KOPT-K1 (cell line): ENCODE data around the gene NRF1.
"Not testable (repeated sequence)": the region's sequence is repeated elsewhere in the genome, so short reads cannot be mapped to it uniquely, and the experiment has no call there.

Experiments
- H3K27ac ChIP-seq: fragments of 200-600 bp; sonication (generic); 2 replicates; pipeline ENCODE4 v1.5.1; 2016; ENCODE audit warnings: antibody characterized with exemption, mild to moderate bottlenecking, low read depth, low read length; ENCODE audit not compliant: poor library complexity, severe bottlenecking
- H3K36me3 ChIP-seq: fragments of 200-600 bp; sonication (generic); 2 replicates; pipeline ENCODE4 v1.5.1; 2017; ENCODE audit warnings: antibody characterized with exemption, mild to moderate bottlenecking, low read length, moderate library complexity; ENCODE audit not compliant: insufficient read depth
- H3K9me3 ChIP-seq: fragments of 200-600 bp; sonication (generic); 2 replicates; pipeline ENCODE4 v1.5.1; 2017; ENCODE audit warnings: antibody characterized with exemption, low read length, mild to moderate bottlenecking; ENCODE audit not compliant: insufficient read depth, poor library complexity, severe bottlenecking

Gene NRF1

DNA sequence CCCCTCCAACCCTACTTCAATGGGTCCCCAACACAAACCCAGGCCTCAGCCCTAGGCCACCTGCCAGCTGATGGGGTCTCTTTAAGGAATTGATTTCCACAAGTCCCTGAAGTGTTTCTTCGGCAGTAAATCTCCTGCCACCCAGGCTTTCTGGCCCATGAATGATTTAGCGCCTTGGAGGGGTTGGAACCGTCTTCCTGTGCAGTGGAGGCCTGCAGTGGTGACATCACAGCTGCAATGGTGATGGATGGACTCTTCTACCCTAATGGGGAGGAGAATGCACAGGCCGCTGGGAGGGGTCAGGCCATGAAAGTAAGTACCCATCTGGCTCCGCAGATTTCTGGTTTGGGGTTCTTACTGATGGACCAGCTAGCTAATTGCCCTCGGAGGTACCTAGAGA lies 177.5 kb downstream of the NRF1 start:
- no peak overlapping the region for H3K27ac ChIP-seq

DNA sequence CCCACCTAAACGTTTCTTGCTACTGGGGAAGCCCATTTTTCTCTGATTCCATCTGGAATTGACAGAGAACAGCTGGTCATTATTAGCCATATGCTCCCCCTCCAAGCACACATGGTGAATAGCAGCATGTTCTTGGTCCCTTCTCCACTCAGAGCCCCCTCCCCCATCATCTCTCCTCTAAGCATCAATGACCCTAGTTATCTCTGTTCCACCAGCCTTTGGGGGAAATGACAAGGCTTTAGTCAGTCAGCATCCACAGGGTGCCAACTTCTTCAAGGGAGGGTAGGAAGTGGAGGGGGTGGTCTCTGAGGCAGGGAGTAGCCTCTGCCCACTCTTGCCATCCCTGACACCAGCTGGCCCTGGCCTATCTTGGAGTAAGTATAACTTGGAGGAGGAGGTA lies 178.1 kb downstream of the NRF1 start:
- H3K36me3 ChIP-seq: no peaks in the 10 kb centered on the region
- H3K9me3 ChIP-seq: no peaks in the 10 kb centered on the region
- H3K27ac ChIP-seq: no peak overlapping the region

More for the DNA sequence above, 177.5 kb downstream of the NRF1 start:
- Histone ChIP-seq H3K9me3 (no peaks in the 10 kb centered on the region), H3K36me3 (no peaks in the 10 kb centered on the region)

DNA sequence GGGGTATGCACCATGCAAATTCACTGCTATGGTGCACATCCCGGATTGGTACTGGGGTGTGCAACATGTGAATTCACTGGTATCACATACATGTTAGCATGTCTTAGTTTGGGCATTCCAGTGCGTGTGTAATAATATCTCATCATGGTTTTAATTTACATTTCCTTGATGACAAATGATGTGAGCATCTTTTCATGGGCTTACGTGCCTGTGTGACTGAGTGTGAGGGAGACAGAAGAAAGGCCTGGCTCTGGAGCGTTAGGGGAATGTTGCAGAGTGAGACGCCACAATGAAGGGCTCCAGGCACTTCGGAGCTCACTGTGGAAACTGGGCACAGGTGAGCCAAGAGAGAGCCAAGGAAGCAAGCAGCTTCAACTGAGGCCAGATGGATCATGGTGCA lies 178.6 kb downstream of the NRF1 start:
- Histone ChIP-seq H3K9me3 (no peaks in the 10 kb centered on the region), H3K27ac (no peak overlapping the region), H3K36me3 (no peaks in the 10 kb centered on the region)

DNA sequence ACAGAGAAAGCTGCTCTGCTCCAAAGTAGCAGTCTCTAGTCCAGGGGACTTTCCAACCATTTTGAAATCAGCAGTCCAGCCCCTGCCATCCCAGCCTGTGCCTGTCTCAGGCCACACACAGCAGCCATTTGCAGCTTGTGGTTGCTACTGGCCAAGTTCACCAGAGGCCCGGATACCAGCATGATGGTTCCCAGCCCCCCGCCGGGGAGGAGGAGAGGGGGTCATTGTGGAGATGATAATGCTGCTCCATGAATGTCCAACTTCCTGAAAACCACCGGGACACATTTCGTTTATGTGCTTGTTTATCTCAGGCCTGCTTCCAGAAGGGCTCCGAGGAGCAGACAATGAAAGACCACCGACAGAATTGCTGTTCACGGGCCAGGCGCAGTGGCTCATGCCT lies 181.2 kb downstream of the NRF1 start:
- Histone ChIP-seq H3K36me3 (no peaks in the 10 kb centered on the region), H3K9me3 (no peaks in the 10 kb centered on the region), H3K27ac (no peak overlapping the region)

DNA sequence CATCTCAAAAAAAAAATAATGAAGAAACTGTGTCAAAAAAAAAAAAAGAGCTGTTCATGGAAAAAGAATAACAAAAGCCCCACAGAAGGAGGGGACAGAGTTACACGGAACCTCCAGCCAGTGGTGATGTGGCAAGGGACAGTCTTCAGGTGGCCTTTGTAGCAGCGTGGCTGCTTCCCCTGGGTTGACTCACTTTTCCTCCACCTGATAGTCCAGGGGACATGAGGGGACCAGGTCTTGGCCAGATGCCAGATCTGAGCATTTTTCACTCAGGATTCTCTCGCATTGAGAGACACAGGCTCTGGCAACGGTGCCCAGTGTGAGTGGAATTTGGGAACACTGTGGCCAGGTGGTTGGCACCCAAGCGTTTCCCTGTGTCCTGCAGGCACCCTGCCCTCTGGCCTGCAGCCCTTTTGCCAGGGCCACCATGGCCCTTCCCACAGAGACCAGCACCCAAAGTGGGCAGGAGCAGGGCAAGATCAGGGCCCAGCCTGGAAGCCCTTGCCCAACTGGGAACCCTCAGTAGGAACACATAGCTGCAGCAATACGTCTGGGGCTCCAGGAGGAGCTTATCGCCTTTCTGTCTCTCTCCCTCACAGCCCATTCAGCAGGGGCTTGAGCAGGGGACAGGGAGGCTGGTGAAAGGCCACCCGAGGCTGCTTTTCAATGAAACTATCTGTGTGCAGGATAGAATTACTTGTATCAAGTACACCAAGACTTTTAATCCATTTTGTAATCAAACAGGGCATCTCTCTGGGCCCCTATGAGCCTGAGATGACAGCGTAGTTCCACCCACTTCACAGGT lies 182.2 kb downstream of the NRF1 start:
- no peaks in the 10 kb centered on the region for H3K9me3 ChIP-seq
- H3K27ac ChIP-seq: no peak overlapping the region
- H3K36me3 ChIP-seq: no peaks in the 10 kb centered on the region

DNA sequence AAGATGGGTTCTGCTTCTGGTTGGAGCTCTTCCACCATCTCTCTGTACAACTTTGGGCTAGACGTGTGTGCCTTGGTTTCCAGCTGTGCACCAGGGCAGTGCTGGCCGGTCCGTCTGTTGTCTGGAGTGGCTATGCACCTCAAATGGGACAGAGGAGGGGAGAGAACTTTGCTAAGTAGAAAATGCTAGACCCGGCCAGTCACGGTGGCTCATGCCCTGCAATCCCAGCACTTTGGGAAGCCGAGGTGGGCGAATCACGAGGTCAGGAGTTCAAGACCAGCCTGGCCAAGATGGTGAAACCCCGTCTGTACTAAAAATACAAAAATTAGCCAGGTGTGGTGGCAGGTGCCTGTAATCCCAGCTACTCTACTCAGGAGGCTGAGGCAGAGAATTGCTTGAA lies 182.9 kb downstream of the NRF1 start:
- H3K27ac ChIP-seq, H3K9me3 ChIP-seq, H3K36me3 ChIP-seq: not testable (repeated sequence)

DNA sequence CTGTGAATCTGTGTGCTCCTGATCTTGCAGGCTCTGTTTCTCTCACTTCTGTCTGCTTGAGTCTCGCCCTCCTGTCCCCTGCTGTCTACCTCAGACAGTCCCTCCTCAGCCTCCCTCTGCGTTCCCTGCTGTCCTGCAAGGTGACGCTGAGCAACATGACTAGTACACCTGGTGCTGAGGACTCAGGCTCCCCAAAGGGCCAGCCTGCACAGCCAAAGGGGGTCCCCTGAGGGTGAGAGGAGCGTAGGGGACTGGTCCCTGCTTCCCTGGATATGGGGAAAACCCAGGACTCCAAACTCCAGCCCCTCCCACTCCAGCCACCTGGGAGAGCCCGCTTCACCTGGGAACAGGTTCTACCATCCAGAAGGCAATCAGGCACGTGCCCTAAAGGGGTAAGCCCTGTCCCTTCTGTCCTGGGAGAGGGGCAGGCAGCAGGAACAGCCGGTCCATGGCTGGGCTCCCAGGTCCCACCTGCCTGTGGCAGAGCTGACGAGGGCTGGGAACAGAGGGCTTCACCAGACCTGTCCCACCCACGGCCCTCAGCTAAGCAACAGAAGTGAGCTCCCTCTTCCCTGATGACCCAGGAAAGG lies 184.8 kb downstream of the NRF1 start:
- no peak overlapping the region for H3K27ac ChIP-seq
- no peaks in the 10 kb centered on the region for H3K9me3 ChIP-seq
- no peaks in the 10 kb centered on the region for H3K36me3 ChIP-seq

DNA sequence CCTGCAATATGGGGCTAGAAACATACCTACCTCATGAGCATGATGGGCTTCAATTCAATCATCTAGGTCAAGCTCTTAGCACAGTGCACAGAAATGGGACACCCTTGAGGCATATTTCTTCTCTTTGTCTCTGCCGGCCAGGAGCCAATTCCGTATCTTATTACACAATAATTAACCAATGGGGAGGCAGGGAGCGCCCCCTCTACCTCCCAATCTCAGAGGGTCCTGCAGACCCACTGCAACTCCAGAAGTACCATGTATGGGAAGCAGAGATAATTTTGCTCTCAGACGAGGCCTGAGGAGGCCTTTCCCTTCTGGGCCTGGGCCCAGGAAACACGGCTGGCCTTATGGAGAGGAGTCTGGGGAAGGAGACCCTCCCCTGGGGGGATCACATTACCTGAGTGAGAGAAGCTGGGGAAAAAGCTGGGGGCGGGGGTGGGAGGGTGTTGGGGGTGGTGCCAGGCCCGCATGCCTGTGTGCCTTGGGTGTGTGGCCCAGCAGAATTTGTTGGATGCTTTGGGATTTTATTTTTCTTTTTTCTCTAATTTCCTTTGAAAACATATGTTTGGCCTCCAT lies 185.8 kb downstream of the NRF1 start:
- H3K27ac ChIP-seq: no peak overlapping the region
- H3K9me3 ChIP-seq: no peaks in the 10 kb centered on the region

DNA sequence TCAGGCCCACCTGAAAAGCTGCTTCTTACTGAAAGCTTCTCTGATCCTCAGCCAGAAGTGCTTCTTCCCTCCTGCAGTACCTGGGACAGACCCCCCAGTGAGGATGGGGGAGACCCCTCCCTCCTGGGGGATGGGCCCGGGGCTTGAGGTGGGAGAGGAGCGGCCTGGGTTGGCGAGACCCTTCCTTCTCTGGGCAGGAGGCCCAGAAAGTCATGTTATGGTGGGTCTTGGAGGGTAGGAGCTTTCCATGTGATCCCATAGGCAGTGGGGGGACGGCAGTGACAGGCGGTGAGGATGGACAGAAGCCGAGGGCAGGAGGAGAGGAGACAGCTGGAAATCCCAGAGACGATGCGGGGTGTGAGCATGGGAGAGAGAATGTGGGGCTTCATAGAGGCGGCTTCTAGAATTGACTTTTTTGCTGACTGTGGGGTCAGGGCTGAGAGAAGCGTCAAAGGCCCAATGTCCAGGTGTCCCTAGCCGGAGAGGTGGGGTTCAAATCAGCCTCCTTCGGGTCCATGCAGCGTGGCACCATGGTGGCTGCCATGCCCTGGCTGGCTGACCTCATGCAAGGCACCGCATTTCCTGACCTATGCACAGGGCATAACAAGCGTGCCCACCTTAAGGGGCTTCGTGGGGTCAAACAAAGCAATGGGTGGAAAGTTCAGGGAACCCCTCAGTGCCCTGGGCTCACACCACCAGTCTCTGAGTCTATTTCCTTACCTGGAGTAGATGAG lies 187.3 kb downstream of the NRF1 start:
- H3K36me3 ChIP-seq: no peaks in the 10 kb centered on the region
- no peaks in the 10 kb centered on the region for H3K9me3 ChIP-seq
- H3K27ac ChIP-seq: no peak overlapping the region

More for the DNA sequence above, 185.8 kb downstream of the NRF1 start:
- no peaks in the 10 kb centered on the region for H3K36me3 ChIP-seq

DNA sequence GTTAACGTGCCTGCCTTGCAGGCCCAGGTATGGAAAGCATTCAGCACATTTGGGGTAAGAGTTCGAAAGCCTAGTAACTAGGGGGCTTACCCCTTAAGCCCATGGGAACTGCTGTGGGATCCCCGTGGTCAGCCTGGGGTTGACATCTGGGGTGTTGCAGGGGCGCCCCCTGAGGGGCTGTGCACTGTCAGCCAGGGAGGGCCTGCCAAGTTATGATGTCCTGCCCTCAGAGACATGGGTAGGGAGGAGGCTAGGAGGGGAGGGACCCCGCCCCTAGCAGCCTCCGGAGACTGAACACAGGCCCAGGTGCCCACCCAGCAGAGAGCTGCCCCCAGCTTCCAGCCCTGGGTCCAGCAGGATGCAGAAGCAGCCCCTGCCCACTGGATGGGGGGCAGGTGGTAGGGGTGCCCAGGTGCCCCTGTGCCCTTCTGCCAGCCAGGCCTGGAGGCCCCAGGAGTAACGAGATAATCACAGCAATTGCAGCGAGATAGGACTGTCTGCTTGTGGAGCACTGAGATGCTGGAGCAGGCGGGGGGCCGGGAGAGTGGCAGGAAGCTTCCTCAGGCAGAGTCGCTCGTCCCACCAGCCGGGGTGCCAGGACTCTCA lies 187.9 kb downstream of the NRF1 start:
- Histone ChIP-seq H3K27ac (no peak overlapping the region), H3K36me3 (no peaks in the 10 kb centered on the region), H3K9me3 (no peaks in the 10 kb centered on the region)

DNA sequence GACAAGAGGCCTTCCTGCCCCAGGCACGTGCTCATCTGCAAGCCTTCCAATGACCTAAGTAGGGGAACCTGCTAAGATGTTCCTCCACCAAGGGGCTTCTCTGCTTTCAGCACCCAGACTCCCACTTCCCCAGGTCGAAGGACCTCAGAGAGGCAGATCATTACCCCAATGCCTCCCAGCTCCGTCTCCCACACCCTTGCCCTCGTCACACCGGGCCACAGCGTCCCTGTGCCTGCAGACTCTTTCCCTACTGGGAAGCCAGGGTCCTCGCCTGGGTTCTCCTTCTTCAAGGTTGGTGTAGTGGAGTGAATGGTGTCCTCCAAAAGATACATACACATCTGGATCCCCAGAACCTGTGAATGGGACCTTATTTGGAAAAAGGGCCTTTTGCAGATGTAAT lies 189.4 kb downstream of the NRF1 start:
- H3K9me3 ChIP-seq: no peaks in the 10 kb centered on the region
- no peak overlapping the region for H3K27ac ChIP-seq
- no peaks in the 10 kb centered on the region for H3K36me3 ChIP-seq

DNA sequence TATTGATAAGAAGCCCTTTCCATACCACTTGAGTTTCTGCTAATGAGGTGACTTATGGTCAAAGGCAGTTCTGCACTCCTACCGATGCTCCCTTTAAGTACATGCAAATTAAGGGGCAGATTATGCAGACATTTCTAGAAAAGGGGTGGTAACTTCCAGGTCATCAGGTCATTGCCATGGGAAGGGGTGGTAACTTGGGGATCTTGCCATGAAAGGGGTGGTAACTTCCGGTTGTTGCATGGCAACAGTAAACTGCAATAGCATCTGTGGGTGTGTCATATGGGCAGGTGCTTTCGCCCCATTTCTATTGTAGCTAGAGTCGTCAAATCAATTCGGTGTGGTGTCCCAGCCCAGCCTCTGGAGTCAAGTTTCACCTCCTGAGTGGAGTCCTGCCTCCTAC lies 190.4 kb downstream of the NRF1 start:
- Histone ChIP-seq H3K36me3 (no peaks in the 10 kb centered on the region), H3K9me3 (no peaks in the 10 kb centered on the region), H3K27ac (no peak overlapping the region)

DNA sequence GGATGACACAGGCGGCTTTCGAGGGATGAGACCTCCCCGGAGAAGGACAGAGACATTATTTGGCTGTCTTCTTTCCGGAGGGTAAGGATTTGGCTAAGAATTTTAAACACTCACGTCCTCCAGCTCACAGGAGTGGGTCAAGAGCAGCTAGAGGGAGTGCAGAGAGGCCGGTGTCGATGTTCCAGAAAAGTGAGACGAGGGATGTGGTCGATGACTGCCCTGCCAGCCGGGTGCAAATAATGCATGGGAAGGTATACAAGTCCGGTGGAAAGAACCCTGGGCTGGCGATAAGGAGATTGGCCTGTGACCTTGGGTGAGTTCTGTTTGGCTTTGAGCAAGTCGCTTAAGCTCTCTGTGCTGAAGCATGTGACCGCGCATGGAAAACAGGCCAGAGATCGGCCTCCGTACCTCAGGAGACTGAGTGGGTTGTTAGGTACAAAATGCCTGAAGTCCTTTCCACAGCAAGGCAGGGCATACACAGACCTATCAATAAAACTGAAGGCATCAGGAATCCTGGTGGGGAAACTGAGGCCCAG lies 192.1 kb downstream of the NRF1 start:
- Histone ChIP-seq H3K36me3 (no peaks in the 10 kb centered on the region), H3K27ac (no peak overlapping the region), H3K9me3 (no peaks in the 10 kb centered on the region)

DNA sequence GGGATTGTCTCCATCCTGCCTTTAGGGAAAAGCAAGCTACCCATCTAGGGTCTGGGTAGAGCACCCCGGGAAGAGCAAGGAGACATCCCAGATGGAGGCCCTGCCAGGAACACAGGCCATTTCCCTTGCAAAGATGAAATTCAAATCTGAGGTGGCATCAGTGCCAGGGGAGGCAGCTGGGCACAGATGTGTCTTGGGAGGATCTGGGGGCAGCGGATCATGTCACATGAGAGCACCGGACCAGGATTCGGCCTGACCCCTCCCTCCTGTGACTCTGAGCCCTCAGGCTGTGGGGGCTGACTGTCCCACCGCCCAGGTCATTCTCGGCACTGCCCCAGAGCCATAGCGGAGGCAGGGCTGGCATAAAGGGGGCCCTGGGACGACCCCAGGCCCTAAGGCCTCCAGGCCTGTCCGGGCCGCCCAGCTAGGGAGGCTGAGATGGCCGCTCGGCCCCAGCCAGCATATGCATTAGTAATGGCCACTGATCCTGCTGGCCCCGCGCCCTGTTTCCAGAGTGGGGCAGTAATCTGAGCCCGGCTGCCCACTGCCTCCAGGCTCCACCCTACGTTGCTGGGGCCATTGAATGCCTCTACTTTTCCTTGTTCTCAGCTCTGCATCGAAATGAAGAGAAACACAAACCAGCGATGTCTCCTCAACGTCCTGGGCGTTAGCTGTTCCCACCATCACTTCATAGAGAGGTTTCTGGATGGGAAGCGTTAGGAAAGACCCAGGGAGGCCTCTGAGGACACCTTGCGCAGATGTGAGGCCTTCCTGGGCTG lies 192.8 kb downstream of the NRF1 start:
- H3K27ac ChIP-seq: no peak overlapping the region
- H3K9me3 ChIP-seq: no peaks in the 10 kb centered on the region

More for the DNA sequence above, 192.8 kb downstream of the NRF1 start:
- no peaks in the 10 kb centered on the region for H3K36me3 ChIP-seq
